K562 (cell line): ENCODE data around the gene TNFAIP3. TPM values are rescaled to one million over a fixed set of nuclear protein-coding genes. Genes with fewer than 3 reads are reported as not detected.

Experiments
- ATAC-seq: fragments of 200-7000 bp; cut with Tn5 transposase; 3 replicates; pipeline ENCODE4 v1.9.1; 2020; ENCODE audit warnings: moderate library complexity
- BruUV-seq: library from RNA; stranded (reverse); fragments of 400-500 nt; replicated peaks from 2 replicates; lab custom pipeline; 2021; lab: Mats Ljungman, UMichigan
- CTCF ChIA-PET: fragments of 300-600 bp; formaldehyde crosslinking; extraction: SDS; loops from one replicate; lab custom pipeline; 2021; ENCODE audit warnings: low intra/inter-chr PET ratio; lab: Yijun Ruan, JAX
- POLR2A ChIA-PET: fragments of 300-600, 350-650 bp; sonication (Branson Sonifier 250); formaldehyde crosslinking; extraction: SDS; loops from one replicate; lab custom pipeline; 2021; ENCODE audit warnings: antibody characterized with exemption, inconsistent platforms; lab: Yijun Ruan, JAX
- DNase-seq, 4 experiments: peaks; one replicate each; pipeline versions ENCODE4 v3.0.0 to v3.0.0-alpha.2; 2011 to 2018; ENCODE audit warnings: low spot score in 3 of 4, mixed read lengths in 3 of 4; ENCODE audit errors: extremely low read depth in 1 of 4
- FAIRE-seq: peaks from 2 replicates; lab custom pipeline; 2011; peaks lifted over from hg19 to GRCh38; lab: Jason Lieb, UNC
- H2AFZ ChIP-seq: 2 replicates; pipeline ENCODE4 v1.6.0; 2011; ENCODE audit warnings: low read depth, low read length, control low read depth, inconsistent platforms
- H3K27ac ChIP-seq: fragments of 200-600 bp; 3 replicates; pipeline ENCODE4 v1.8.0; 2011; ENCODE audit warnings: low read depth, mild to moderate bottlenecking, control low read depth, inconsistent platforms, low read length, moderate library complexity, mixed read lengths; ENCODE audit errors: extremely low read depth
- H3K27me3 ChIP-seq, 2 experiments: fragments of 300-600 bp in 1 of 2; 2 replicates in 1 of 2; 3 replicates in 1 of 2; pipeline versions ENCODE4 v1.6.0 to v1.8.0; 2011; ENCODE audit warnings: inconsistent platforms in 2 of 2, low read length in 2 of 2, mild to moderate bottlenecking in 1 of 2, mixed read lengths in 1 of 2, moderate library complexity in 1 of 2; ENCODE audit not compliant: control insufficient read depth in 2 of 2, insufficient read depth in 2 of 2
- H3K36me3 ChIP-seq: fragments of 300-600 bp; 3 replicates; pipeline ENCODE4 v1.8.0; 2011; ENCODE audit warnings: mild to moderate bottlenecking, low read length, inconsistent platforms; ENCODE audit not compliant: control insufficient read depth, insufficient read depth
- H3K4me1 ChIP-seq, 2 experiments: fragments of 200-600 bp in 1 of 2; replicated peaks in 1 of 2; 2 replicates in 1 of 2; 3 replicates in 1 of 2; pipeline versions ENCODE4 v1.5.1 to v1.8.0; 2011; ENCODE audit warnings: inconsistent platforms in 2 of 2, low read length in 2 of 2, mild to moderate bottlenecking in 1 of 2, mixed read lengths in 1 of 2, moderate library complexity in 1 of 2; ENCODE audit not compliant: control insufficient read depth in 2 of 2, insufficient read depth in 2 of 2
- H3K4me2 ChIP-seq: 2 replicates; pipeline ENCODE4 v1.6.1; 2011; ENCODE audit warnings: low read length, control low read depth, inconsistent platforms, mixed read lengths; ENCODE audit not compliant: insufficient read depth
- H3K4me3 ChIP-seq: fragments of 200-600 bp; sonication (generic), shearing (Covaris generic); 2 replicates; pipeline ENCODE4 v1.5.1; 2016; ENCODE audit warnings: control low read depth, inconsistent platforms
- H3K79me2 ChIP-seq: fragments of 200-600 bp; 3 replicates; pipeline ENCODE4 v1.8.0; 2011; ENCODE audit warnings: low read length, inconsistent platforms; ENCODE audit not compliant: control insufficient read depth, insufficient read depth
- H3K9ac ChIP-seq, 2 experiments: 2 replicates each; pipeline versions ENCODE4 v1.6.0 to v1.6.1; 2011; ENCODE audit warnings: low read depth in 2 of 2, low read length in 2 of 2, control low read depth in 1 of 2, inconsistent platforms in 1 of 2, mild to moderate bottlenecking in 1 of 2, mixed read lengths in 1 of 2; ENCODE audit not compliant: insufficient read depth in 1 of 2
- H3K9me1 ChIP-seq: one replicate; pipeline ENCODE4 v1.6.0; 2011; ENCODE audit warnings: inconsistent platforms, mild to moderate bottlenecking, low read length, moderate library complexity; ENCODE audit not compliant: control insufficient read depth, insufficient read depth
- H3K9me3 ChIP-seq: replicated peaks from 2 replicates; pipeline ENCODE4 v1.5.1; 2011; ENCODE audit warnings: low read depth, low read length, inconsistent platforms; ENCODE audit not compliant: control insufficient read depth, insufficient read depth
- H4K20me1 ChIP-seq: replicated peaks from 2 replicates; pipeline ENCODE4 v1.6.1; 2011; ENCODE audit warnings: low read length, inconsistent platforms, mixed read lengths; ENCODE audit not compliant: control insufficient read depth, insufficient read depth
- CBX2 ChIP-seq: fragments of 200-600 bp; sonication (generic); IDR thresholded peaks from one replicate; pipeline ENCODE4 v1.6.1; 2012; ENCODE audit warnings: mild to moderate bottlenecking, low read length, inconsistent platforms; ENCODE audit not compliant: insufficient read depth, poor library complexity, severe bottlenecking
- FOXM1 ChIP-seq, 2 experiments: fragments of 450-650 bp in 1 of 2; sonication (generic) in 1 of 2; formaldehyde crosslinking in 1 of 2; IDR thresholded peaks; 2 replicates each; pipeline versions ENCODE4 v1.6.1 to v1.9.0; 2017 to 2022; ENCODE audit warnings: low read depth in 2 of 2, mild to moderate bottlenecking in 2 of 2, missing genetic modification reagents in 1 of 2, moderate library complexity in 1 of 2
- GTF2E2 ChIP-seq: fragments of 200-800 bp; sonication (Bioruptor generic); IDR thresholded peaks from 2 replicates; pipeline ENCODE4 v1.6.1; 2016; ENCODE audit warnings: missing genetic modification characterization, missing compliant biosample characterization
- KLF1 ChIP-seq: fragments of 450-650 bp; IDR thresholded peaks from 2 replicates; pipeline ENCODE4 v1.6.1; 2016; ENCODE audit warnings: missing genetic modification characterization, missing compliant biosample characterization
- MAFG ChIP-seq: fragments of 450-650 bp; conservative IDR thresholded peaks from 2 replicates; pipeline ENCODE4 v1.6.1; 2016; ENCODE audit warnings: missing genetic modification characterization, missing compliant biosample characterization
- NFRKB ChIP-seq: fragments of 450-650 bp; IDR thresholded peaks from 2 replicates; pipeline ENCODE4 v1.6.1; 2016; ENCODE audit warnings: low read depth
- RAD51 ChIP-seq: fragments of 450-650 bp; IDR thresholded peaks from 2 replicates; pipeline ENCODE4 v1.7.1; 2016; ENCODE audit warnings: low read depth, mild to moderate bottlenecking, borderline replicate concordance
- SMARCA5 ChIP-seq: fragments of 450-650 bp; IDR thresholded peaks from 2 replicates; pipeline ENCODE4 v1.6.1; 2016
- SMARCE1 ChIP-seq: fragments of 450-650 bp; IDR thresholded peaks from 2 replicates; pipeline ENCODE4 v1.7.1; 2016; ENCODE audit warnings: mild to moderate bottlenecking
- ZBTB40 ChIP-seq, 2 experiments: fragments of 450-650 bp in 1 of 2; sonication (generic) in 1 of 2; formaldehyde crosslinking in 1 of 2; IDR thresholded peaks; 2 replicates each; pipeline versions ENCODE4 v1.7.1 to v1.9.0; 2016 to 2022; ENCODE audit warnings: inconsistent platforms in 1 of 2, mild to moderate bottlenecking in 1 of 2, missing genetic modification reagents in 1 of 2
- ZNF384 ChIP-seq: IDR thresholded peaks from 2 replicates; pipeline ENCODE4 v1.6.1; 2012; ENCODE audit warnings: low read depth, low read length, improper control_type of control experiment
- ZNF512 ChIP-seq: IDR thresholded peaks from 2 replicates; pipeline ENCODE4 v1.6.1; 2016; ENCODE audit warnings: missing genetic modification characterization, missing compliant biosample characterization
- WGBS: fragments of 100-300 bp; shearing (Covaris generic); methylation state at CpG from one replicate; pipeline ENCODE4 v1.1.6; 2016; ENCODE audit warnings: low coverage, mixed read lengths; ENCODE audit not compliant: insufficient coverage; ENCODE audit errors: missing lambda C conversion rate; 5-methylcytosine and 5-hydroxymethylcytosine counted together
- in situ Hi-C: fragments of 300-500 bp; cut with MboI; formaldehyde crosslinking; loops from 4 replicates; pipeline ENCODE4 v1.15.0; 2018; ENCODE audit warnings: inconsistent platforms, mixed read lengths
- intact Hi-C: fragments of 100-400 bp; cut with micrococcal nuclease; formaldehyde crosslinking; loops from 2 replicates; pipeline ENCODE4 v1.14.2; 2022
- polyA plus RNA-seq, 8 experiments: library from polyadenylated mRNA; depleted of rRNA in 4 of 8; stranded (reverse) in 5 of 8; unstranded in 3 of 8; fragments of >200 nt; fragmentation: Nextera tagmentation in 2 of 8; fragmentation: Illumina TruSeq in 1 of 8; extraction: Ambion mirVana in 2 of 8; extraction: Trizol in 1 of 8; gene quantifications; 2 replicates each; pipeline versions ENCODE4 v1.2.1 to v1.2.3, GENCODE V29; 2011 to 2014; ENCODE audit warnings: inconsistent platforms in 1 of 8, missing spikeins in 1 of 8
- total RNA-seq, 7 experiments: library from RNA; depleted of rRNA in 6 of 7; stranded (reverse); fragments of >200 nt in 6 of 7; fragmentation: Illumina TruSeq in 2 of 7; extraction: Trizol in 2 of 7; gene quantifications; 2 replicates each; pipeline versions ENCODE4 v1.2.1 to v1.2.3, GENCODE V29; 2011 to 2021; ENCODE audit warnings: low replicate concordance in 1 of 7

The TNFAIP3 gene
- total and polyA plus RNA-seq, 9 of the 15 experiments (the other 6 are each of a cell fraction or from before 2014, with no cell fraction given): 0.79 to 17.0 (median 6.4) TPM

- Histone ChIP-seq H3K4me2 (no peak overlapping the region), H3K9me3 (no peaks in the 10 kb centered on the region), H4K20me1 (no peaks in the 10 kb centered on the region), H3K4me3 (no peak overlapping the region), H2AFZ (peak overlapping the region; percentile 88), H3K27ac (peak overlapping the region; percentile 74; the same call in 2 of the 3 replicates), H3K36me3 (no peaks in the 10 kb centered on the region), H3K27me3 (no peaks in the 10 kb centered on the region), H3K4me1 (peaks cover 21 to 84% of the 10 kb centered on the region in 2 experiments), H3K9me1 (no peaks in the 10 kb centered on the region), H3K79me2 (no peaks in the 10 kb centered on the region), H3K9ac (peak overlapping the region in 1 of 2 experiments; percentile 29; a peak in 1 of 4 replicates)
- intact Hi-C loops (no loop called here), in situ Hi-C loops (no loop called here)
- DNase-seq (no peak), ATAC-seq (no peak), FAIRE-seq (no peak)
- no TSS peak for BruUV-seq
- WGBS: 56% methylated on average over 2 of the region's 2 CpGs
- ChIA-PET POLR2A (no interaction called here), CTCF (no interaction called here)
- no peak for TF ChIP-seq CBX2
- no peak for TF ChIP-seq KLF1 (tag)
- 0 out of 2 replicates have a peak, but pooled peaks have one; percentile 17 for TF ChIP-seq ZNF384
- TF ChIP-seq FOXM1 (IDR thresholded peaks at IDR 0.05; ENCODE audit: low read depth): 0 out of 2 replicates have a peak, but pooled peaks have one; percentile 22
- no peak for TF ChIP-seq FOXM1 (CRISPR knock-in tag; IDR thresholded peaks at IDR 0.05; ENCODE audit: low read depth)
- peak; percentile 43 for TF ChIP-seq ZBTB40 (IDR thresholded peaks at IDR 0.05)
- no peak for TF ChIP-seq ZBTB40 (CRISPR knock-in tag; IDR thresholded peaks at IDR 0.05)
- TF ChIP-seq ZNF512 (tag): peak; percentile 87
- TF ChIP-seq RAD51: peak; percentile 50; the same call in 1 of the 2 replicates
- TF ChIP-seq GTF2E2 (tag): peak; percentile 17; the same call in 1 of the 2 replicates
- no peak for TF ChIP-seq MAFG (tag)
- TF ChIP-seq SMARCA5: peak; percentile 10; the same call in 1 of the 2 replicates
- 0 out of 2 replicates have a peak, but pooled peaks have one; percentile 22 for TF ChIP-seq SMARCE1
- 0 out of 2 replicates have a peak, but pooled peaks have one; percentile 29 for TF ChIP-seq NFRKB
Observed at GRCh38 chr6:137907170-137907569, 40.1 kb downstream of the TNFAIP3 start.
